HG03097 (cell line): ENCODE results near the gene TTLL11.
"Not testable (repeated sequence)": the region's sequence is repeated elsewhere in the genome, so short reads cannot be mapped to it uniquely, and the experiment has no call there.

Source experiments
- ATAC-seq: cut with Tn5 transposase; IDR thresholded peaks from one replicate; pipeline ENCODE4 v1.9.1; 2021; ENCODE audit not compliant: unreplicated experiment, low FRiP score

The TTLL11 gene

GRCh38 chr9:121984726-121985402, 108.2 kb downstream of the TTLL11 start:
- no peak for ATAC-seq

- ATAC-seq: no peak
Measured at GRCh38 chr9:121983736-121984135, 109.4 kb downstream of the TTLL11 start.

GRCh38 chr9:121981118-121981883, 111.8 kb downstream of the TTLL11 start:
- no peak for ATAC-seq

GRCh38 chr9:121980665-121981064, 112.4 kb downstream of the TTLL11 start:
- not testable (repeated sequence) for ATAC-seq

GRCh38 chr9:121979736-121980135, 113.4 kb downstream of the TTLL11 start:
- ATAC-seq: no peak

GRCh38 chr9:121976751-121977150, 116.4 kb downstream of the TTLL11 start:
- ATAC-seq: no peak

GRCh38 chr9:121975801-121976277, 117.3 kb downstream of the TTLL11 start:
- no peak for ATAC-seq

- no peak for ATAC-seq
Measured at GRCh38 chr9:121974421-121974820, 118.7 kb downstream of the TTLL11 start.

GRCh38 chr9:121972501-121972981, 120.6 kb downstream of the TTLL11 start:
- ATAC-seq: peak; percentile 74

- no peak for ATAC-seq
Measured at GRCh38 chr9:121968056-121968455, 125.1 kb downstream of the TTLL11 start.

GRCh38 chr9:121966706-121967105, 126.4 kb downstream of the TTLL11 start:
- ATAC-seq: no peak

GRCh38 chr9:121963528-121963995, 129.5 kb downstream of the TTLL11 start:
- ATAC-seq: no peak

GRCh38 chr9:121962421-121962820, 130.7 kb downstream of the TTLL11 start:
- no peak for ATAC-seq

- no peak for ATAC-seq
Measured at GRCh38 chr9:121960665-121961064, 132.4 kb downstream of the TTLL11 start.

- ATAC-seq: no peak
Measured at GRCh38 chr9:121958530-121958929, 134.6 kb downstream of the TTLL11 start.

- ATAC-seq: no peak
Measured at GRCh38 chr9:121956808-121957207, 136.3 kb downstream of the TTLL11 start.

GRCh38 chr9:121955649-121956048, 137.5 kb downstream of the TTLL11 start:
- no peak for ATAC-seq

- no peak for ATAC-seq
Measured at GRCh38 chr9:121954477-121955140, 138.5 kb downstream of the TTLL11 start.

GRCh38 chr9:121952611-121953010, 140.5 kb downstream of the TTLL11 start:
- ATAC-seq: no peak

- ATAC-seq: no peak
Measured at GRCh38 chr9:121950866-121951265, 142.2 kb downstream of the TTLL11 start.

- no peak for ATAC-seq
Measured at GRCh38 chr9:121950441-121950840, 142.7 kb downstream of the TTLL11 start.
